GM21786 (cell line): ENCODE measurements around the gene EIF1.
"Not testable (repeated sequence)": the region's sequence is repeated elsewhere in the genome, so short reads cannot be mapped to it uniquely, and the experiment has no call there.

Source experiments
- ATAC-seq: cut with Tn5 transposase; IDR thresholded peaks from one replicate; pipeline ENCODE4 v1.9.1; 2021; ENCODE audit not compliant: unreplicated experiment

The EIF1 gene

GRCh38 chr17:41697122-41697962 lies 8.7 kb downstream of the EIF1 start:
- no peak for ATAC-seq

GRCh38 chr17:41700843-41701242 lies 12.2 kb downstream of the EIF1 start:
- not testable (repeated sequence) for ATAC-seq

- ATAC-seq: no peak
Measured at GRCh38 chr17:41702712-41703111, 14.0 kb downstream of the EIF1 start.

- no peak for ATAC-seq
Measured at GRCh38 chr17:41705271-41705991, 16.7 kb downstream of the EIF1 start.

- no peak for ATAC-seq
Measured at GRCh38 chr17:41707803-41708669, 19.4 kb downstream of the EIF1 start.

GRCh38 chr17:41710472-41711090 lies 21.9 kb downstream of the EIF1 start:
- ATAC-seq: no peak

- no peak for ATAC-seq
Measured at GRCh38 chr17:41711669-41712400, 23.1 kb downstream of the EIF1 start, which contains the start of gene GAST. Gene GAST, plus strand, starts transcription at chr17:41712331. Its CDS starts 3,106 bp downstream, at chr17:41715437.

GRCh38 chr17:41717408-41718286 lies 29.0 kb downstream of the EIF1 start:
- ATAC-seq: no peak

- no peak for ATAC-seq
Measured at GRCh38 chr17:41718287-41718645, 29.6 kb downstream of the EIF1 start.

- no peak for ATAC-seq
Measured at GRCh38 chr17:41722231-41722630, 33.5 kb downstream of the EIF1 start.

- ATAC-seq: no peak
Measured at GRCh38 chr17:41723801-41724475, 35.3 kb downstream of the EIF1 start.

GRCh38 chr17:41724476-41725050 lies 35.9 kb downstream of the EIF1 start:
- no peak for ATAC-seq

- ATAC-seq: no peak
Measured at GRCh38 chr17:41725134-41725533, 36.4 kb downstream of the EIF1 start.

GRCh38 chr17:41728056-41728455 lies 39.4 kb downstream of the EIF1 start:
- no peak for ATAC-seq

- no peak for ATAC-seq
Measured at GRCh38 chr17:41730479-41730878, 41.8 kb downstream of the EIF1 start.

GRCh38 chr17:41731836-41732235 lies 43.2 kb downstream of the EIF1 start:
- no peak for ATAC-seq

GRCh38 chr17:41733348-41734138 lies 44.9 kb downstream of the EIF1 start:
- ATAC-seq: no peak
